CD14-positive monocyte (primary cell): Measurements from ENCODE around the gene CUL7. TPM values are rescaled to one million over a fixed set of nuclear protein-coding genes. Genes with fewer than 3 reads are reported as not detected.

Experiments used
- DNase-seq, 3 donors: peaks; one replicate each; pipeline ENCODE4 v3.0.0-alpha.2; 2011 to 2022
- H2AFZ ChIP-seq: 2 replicates; pipeline ENCODE4 v1.6.0; 2012; ENCODE audit warnings: mild to moderate bottlenecking, low read depth, low read length, inconsistent platforms; ENCODE audit not compliant: insufficient read depth, poor library complexity, severe bottlenecking
- H3K27ac ChIP-seq, 2 donors: 1 replicate in 1 of 2; 2 replicates in 1 of 2; pipeline ENCODE4 v1.5.1; 2012 to 2013; ENCODE audit warnings: low read length in 2 of 2, control low read depth in 1 of 2, inconsistent platforms in 1 of 2, low read depth in 1 of 2, mild to moderate bottlenecking in 1 of 2
- H3K27me3 ChIP-seq, 2 donors: one replicate each; pipeline versions ENCODE4 v1.6.0 to v1.6.1; 2011 to 2013; ENCODE audit warnings: low read length in 2 of 2; ENCODE audit not compliant: control insufficient read depth in 2 of 2, insufficient read depth in 2 of 2
- H3K36me3 ChIP-seq, 2 donors: replicated peaks in 1 of 2; 1 replicate in 1 of 2; 2 replicates in 1 of 2; pipeline versions ENCODE4 v1.5.1 to v1.6.1; 2012 to 2013; ENCODE audit warnings: low read length in 2 of 2, control low read depth in 1 of 2, inconsistent platforms in 1 of 2, mild to moderate bottlenecking in 1 of 2; ENCODE audit not compliant: insufficient read depth in 2 of 2, control insufficient read depth in 1 of 2
- H3K4me1 ChIP-seq, 2 donors: 1 replicate in 1 of 2; 2 replicates in 1 of 2; pipeline versions ENCODE4 v1.5.1 to v1.6.1; 2012 to 2013; ENCODE audit warnings: low read length in 2 of 2, control low read depth in 1 of 2, inconsistent platforms in 1 of 2, mild to moderate bottlenecking in 1 of 2, moderate library complexity in 1 of 2; ENCODE audit not compliant: insufficient read depth in 2 of 2, control insufficient read depth in 1 of 2
- H3K4me2 ChIP-seq: replicated peaks from 2 replicates; pipeline ENCODE3; 2012; ENCODE audit warnings: low read length, moderate library complexity, mild to moderate bottlenecking; ENCODE audit not compliant: poor library complexity, severe bottlenecking; ENCODE audit errors: extremely low read depth
- H3K4me3 ChIP-seq, 3 experiments: fragments of 200-600 bp in 1 of 3; sonication (generic) in 1 of 3; replicated peaks in 1 of 3; 1 replicate in 2 of 3; 2 replicates in 1 of 3; pipeline ENCODE4 v1.5.1; 2011 to 2013; ENCODE audit warnings: low read length in 3 of 3, mild to moderate bottlenecking in 3 of 3, control low read depth in 2 of 3, low read depth in 2 of 3, inconsistent platforms in 1 of 3, moderate library complexity in 1 of 3
- H3K79me2 ChIP-seq: 2 replicates; pipeline ENCODE4 v1.6.0; 2012; ENCODE audit warnings: mild to moderate bottlenecking, control low read depth, inconsistent platforms, low read length, moderate library complexity; ENCODE audit not compliant: insufficient read depth
- H3K9ac ChIP-seq: 2 replicates; pipeline ENCODE4 v1.6.0; 2017; ENCODE audit warnings: low read length, mild to moderate bottlenecking; ENCODE audit not compliant: insufficient read depth, poor library complexity, severe bottlenecking
- H3K9me3 ChIP-seq, 2 donors: replicated peaks in 1 of 2; 1 replicate in 1 of 2; 2 replicates in 1 of 2; pipeline versions ENCODE4 v1.5.1 to v1.6.1; 2012 to 2013; ENCODE audit warnings: low read length in 2 of 2, control low read depth in 1 of 2; ENCODE audit not compliant: control insufficient read depth in 1 of 2, insufficient read depth in 1 of 2
- H4K20me1 ChIP-seq: 2 replicates; pipeline ENCODE4 v1.6.0; 2012; ENCODE audit warnings: mild to moderate bottlenecking, low read length, control low read depth, moderate library complexity; ENCODE audit not compliant: insufficient read depth
- H3K27ac Mint-ChIP-seq, 7 donors: one replicate each; pipeline ENCODE4 v1.8.0; 2020; ENCODE audit warnings: mild to moderate bottlenecking in 7 of 7, mixed read lengths in 7 of 7, moderate library complexity in 6 of 7, inconsistent platforms in 2 of 7
- H3K27me3 Mint-ChIP-seq, 3 donors: one replicate each; pipeline ENCODE4 v1.8.0; 2021 to 2022; ENCODE audit warnings: low read depth in 3 of 3, mild to moderate bottlenecking in 3 of 3, mixed read lengths in 3 of 3, moderate library complexity in 3 of 3, inconsistent platforms in 1 of 3
- H3K36me3 Mint-ChIP-seq, 2 donors: one replicate each; pipeline ENCODE4 v1.8.0; 2020; ENCODE audit warnings: mixed read lengths in 2 of 2, inconsistent platforms in 1 of 2, mild to moderate bottlenecking in 1 of 2
- H3K4me1 Mint-ChIP-seq: one replicate; pipeline ENCODE4 v1.8.0; 2020; ENCODE audit warnings: mild to moderate bottlenecking, mixed read lengths
- H3K4me3 Mint-ChIP-seq, 2 donors: one replicate each; pipeline ENCODE4 v1.8.0; 2020; ENCODE audit warnings: mild to moderate bottlenecking in 2 of 2, mixed read lengths in 2 of 2, moderate library complexity in 1 of 2
- H3K9me3 Mint-ChIP-seq, 7 donors: one replicate each; pipeline ENCODE4 v1.8.0; 2020 to 2022; ENCODE audit warnings: mixed read lengths in 7 of 7, mild to moderate bottlenecking in 6 of 7, moderate library complexity in 6 of 7, inconsistent platforms in 2 of 7
- WGBS: methylation state at CpG from one replicate; pipeline ENCODE4 v1.1.5; 2013; ENCODE audit warnings: missing lambda C conversion rate; ENCODE audit not compliant: insufficient coverage; 5-methylcytosine and 5-hydroxymethylcytosine counted together
- intact Hi-C, 2 donors: fragments of 100-400 bp; cut with micrococcal nuclease; formaldehyde crosslinking; loops; one replicate each; pipeline versions ENCODE4 v1.15.0 to v1.15.1; 2023
- polyA plus RNA-seq, 3 donors: library from polyadenylated mRNA; depleted of rRNA in 1 of 3; unstranded in 2 of 3; stranded (reverse) in 1 of 3; fragments of 300-500 nt in 2 of 3; fragments of >200 nt in 1 of 3; fragmentation: Illumina TruSeq in 2 of 3; gene quantifications; 1 replicate in 2 of 3; 2 replicates in 1 of 3; pipeline ENCODE4 v1.2.3, GENCODE V29; 2012 to 2021
- TF ChIP-seq, protein P1 (sequence below): fragments of 200-600 bp; IDR thresholded peaks from one replicate; pipeline ENCODE4 v1.8.0; 2022; ENCODE audit warnings: antibody characterized with exemption, mild to moderate bottlenecking

CUL7 gene
- polyA plus RNA-seq, 3 donors, result 1.2 to 11.6 (median 2.4) TPM

DNA sequence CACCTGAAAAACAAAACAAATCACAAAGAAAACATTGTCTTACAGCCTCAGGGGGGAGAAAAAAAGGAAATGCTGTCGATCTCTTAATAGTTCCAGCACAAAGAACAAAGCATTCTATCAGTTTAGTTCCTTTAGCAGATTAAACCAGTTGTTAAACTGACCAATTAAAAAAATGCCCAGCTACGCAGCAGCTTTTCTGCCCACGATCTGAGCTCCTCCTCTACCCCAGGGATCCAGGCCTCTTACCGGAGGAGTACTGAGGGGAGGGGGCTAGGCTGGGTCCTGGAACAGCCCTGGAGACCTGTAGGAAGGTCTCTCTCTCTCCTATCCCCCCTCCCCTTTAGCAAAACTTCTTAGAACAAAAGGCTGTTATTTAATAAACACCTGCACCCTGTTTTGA, 35.8 kb upstream of the CUL7 start:
- Histone ChIP-seq H3K27me3 (no peaks in the 10 kb centered on the region), H4K20me1 (no peaks in the 10 kb centered on the region), H3K4me3 (no peak overlapping the region), H3K79me2 (no peaks in the 10 kb centered on the region), H2AFZ (no peak overlapping the region), H3K27ac (no peak overlapping the region), H3K4me1 (peaks cover 0 to 5% of the 10 kb centered on the region in 2 donors), H3K9ac (no peak overlapping the region), H3K9me3 (no peaks in the 10 kb centered on the region), H3K36me3 (no peaks in the 10 kb centered on the region), H3K4me2 (no peak overlapping the region)
- no peaks in the 10 kb centered on the region for H3K36me3 Mint-ChIP-seq
- no CpG with 5 or more reads among the region's 4 CpGs for WGBS
- no peak overlapping the region for H3K4me3 Mint-ChIP-seq
- no peak for DNase-seq
- H3K9me3 Mint-ChIP-seq, result no peaks in the 10 kb centered on the region
- H3K27ac Mint-ChIP-seq, result no peak overlapping the region
- TF ChIP-seq, protein P1, sequence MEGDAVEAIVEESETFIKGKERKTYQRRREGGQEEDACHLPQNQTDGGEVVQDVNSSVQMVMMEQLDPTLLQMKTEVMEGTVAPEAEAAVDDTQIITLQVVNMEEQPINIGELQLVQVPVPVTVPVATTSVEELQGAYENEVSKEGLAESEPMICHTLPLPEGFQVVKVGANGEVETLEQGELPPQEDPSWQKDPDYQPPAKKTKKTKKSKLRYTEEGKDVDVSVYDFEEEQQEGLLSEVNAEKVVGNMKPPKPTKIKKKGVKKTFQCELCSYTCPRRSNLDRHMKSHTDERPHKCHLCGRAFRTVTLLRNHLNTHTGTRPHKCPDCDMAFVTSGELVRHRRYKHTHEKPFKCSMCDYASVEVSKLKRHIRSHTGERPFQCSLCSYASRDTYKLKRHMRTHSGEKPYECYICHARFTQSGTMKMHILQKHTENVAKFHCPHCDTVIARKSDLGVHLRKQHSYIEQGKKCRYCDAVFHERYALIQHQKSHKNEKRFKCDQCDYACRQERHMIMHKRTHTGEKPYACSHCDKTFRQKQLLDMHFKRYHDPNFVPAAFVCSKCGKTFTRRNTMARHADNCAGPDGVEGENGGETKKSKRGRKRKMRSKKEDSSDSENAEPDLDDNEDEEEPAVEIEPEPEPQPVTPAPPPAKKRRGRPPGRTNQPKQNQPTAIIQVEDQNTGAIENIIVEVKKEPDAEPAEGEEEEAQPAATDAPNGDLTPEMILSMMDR, result no peak
- H3K4me1 Mint-ChIP-seq, result peaks cover 11% of the 10 kb centered on the region
- peaks cover 0 to 2% (median 0%) of the 10 kb centered on the region in 3 donors for H3K27me3 Mint-ChIP-seq
- intact Hi-C loops, result no loop called here

DNA sequence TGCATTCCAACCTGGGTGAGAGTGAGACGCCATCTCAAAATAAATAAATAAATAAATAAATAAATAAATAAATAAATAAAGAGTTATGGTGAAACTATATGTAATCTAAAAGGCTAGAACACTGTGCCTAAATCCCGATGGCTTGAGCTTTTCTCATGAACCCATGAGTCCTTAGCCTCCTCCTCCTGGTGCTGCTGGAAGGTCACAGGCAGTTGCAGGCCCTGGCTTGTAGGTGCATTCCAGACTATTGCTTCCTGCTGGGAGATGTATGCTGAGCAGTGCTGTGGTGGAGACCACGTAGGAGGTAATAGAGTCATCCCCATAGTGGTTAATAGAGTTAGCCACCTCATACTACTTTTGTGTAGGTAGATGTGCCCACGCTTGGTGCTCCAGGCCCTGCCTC, 35.0 kb upstream of the CUL7 start:
- intact Hi-C loops, result no loop called here
- Histone ChIP-seq H3K27me3 (no peaks in the 10 kb centered on the region), H2AFZ (no peak overlapping the region), H3K4me1 (no peaks in the 10 kb centered on the region), H3K4me3 (no peak overlapping the region), H3K27ac (no peak overlapping the region), H3K9me3 (no peaks in the 10 kb centered on the region), H3K36me3 (no peaks in the 10 kb centered on the region), H3K9ac (no peak overlapping the region), H4K20me1 (no peaks in the 10 kb centered on the region), H3K79me2 (no peaks in the 10 kb centered on the region), H3K4me2 (no peak overlapping the region)
- no peak overlapping the region for H3K4me3 Mint-ChIP-seq
- H3K27ac Mint-ChIP-seq, result no peak overlapping the region
- no peak for DNase-seq
- TF ChIP-seq, protein P1, result no peak
- H3K4me1 Mint-ChIP-seq, result peaks cover 5% of the 10 kb centered on the region
- H3K27me3 Mint-ChIP-seq, result peaks cover 0 to 2% (median 0%) of the 10 kb centered on the region in 3 donors
- no peaks in the 10 kb centered on the region for H3K9me3 Mint-ChIP-seq
- no peaks in the 10 kb centered on the region for H3K36me3 Mint-ChIP-seq
- no CpG with 5 or more reads among the region's 4 CpGs for WGBS
